Ishikawa (cell line): ENCODE data around the gene PTPN1.

Source experiments
- CEBPB ChIP-seq: IDR thresholded peaks from 2 replicates; pipeline ENCODE4 v1.6.1; 2012
- CREB1 ChIP-seq: IDR thresholded peaks from 2 replicates; pipeline ENCODE4 v1.6.1; 2012; ENCODE audit warnings: low read depth
- EGR1 ChIP-seq: IDR thresholded peaks from 2 replicates; pipeline ENCODE4 v1.6.1; 2012
- EP300 ChIP-seq: IDR thresholded peaks from 2 replicates; pipeline ENCODE4 v1.6.1; 2012; ENCODE audit warnings: borderline replicate concordance
- FOXM1 ChIP-seq: IDR thresholded peaks from 2 replicates; pipeline ENCODE4 v1.6.1; 2012; ENCODE audit warnings: low read depth, borderline replicate concordance
- MAX ChIP-seq: IDR thresholded peaks from 2 replicates; pipeline ENCODE4 v1.6.1; 2012
- NFIC ChIP-seq: IDR thresholded peaks from 2 replicates; pipeline ENCODE4 v1.6.1; 2012
- RAD21 ChIP-seq: IDR thresholded peaks from 2 replicates; pipeline ENCODE4 v1.6.1; 2012; ENCODE audit warnings: low read depth
- REST ChIP-seq: IDR thresholded peaks from 2 replicates; pipeline ENCODE4 v1.6.1; 2012; ENCODE audit warnings: low read depth, mild to moderate bottlenecking
- TAF1 ChIP-seq: IDR thresholded peaks from 2 replicates; pipeline ENCODE4 v1.6.1; 2012; ENCODE audit warnings: low read depth, mild to moderate bottlenecking
- TCF12 ChIP-seq: IDR thresholded peaks from 2 replicates; pipeline ENCODE4 v1.6.1; 2012; ENCODE audit warnings: low read depth
- TEAD4 ChIP-seq: IDR thresholded peaks from 2 replicates; pipeline ENCODE4 v1.6.1; 2012
- USF1 ChIP-seq: IDR thresholded peaks from 2 replicates; pipeline ENCODE4 v1.6.1; 2012
- YY1 ChIP-seq: IDR thresholded peaks from 2 replicates; pipeline ENCODE4 v1.6.1; 2012; ENCODE audit warnings: low read depth
- ZBTB7A ChIP-seq: IDR thresholded peaks from 2 replicates; pipeline ENCODE4 v1.6.1; 2012; ENCODE audit warnings: low read depth

Gene PTPN1

DNA sequence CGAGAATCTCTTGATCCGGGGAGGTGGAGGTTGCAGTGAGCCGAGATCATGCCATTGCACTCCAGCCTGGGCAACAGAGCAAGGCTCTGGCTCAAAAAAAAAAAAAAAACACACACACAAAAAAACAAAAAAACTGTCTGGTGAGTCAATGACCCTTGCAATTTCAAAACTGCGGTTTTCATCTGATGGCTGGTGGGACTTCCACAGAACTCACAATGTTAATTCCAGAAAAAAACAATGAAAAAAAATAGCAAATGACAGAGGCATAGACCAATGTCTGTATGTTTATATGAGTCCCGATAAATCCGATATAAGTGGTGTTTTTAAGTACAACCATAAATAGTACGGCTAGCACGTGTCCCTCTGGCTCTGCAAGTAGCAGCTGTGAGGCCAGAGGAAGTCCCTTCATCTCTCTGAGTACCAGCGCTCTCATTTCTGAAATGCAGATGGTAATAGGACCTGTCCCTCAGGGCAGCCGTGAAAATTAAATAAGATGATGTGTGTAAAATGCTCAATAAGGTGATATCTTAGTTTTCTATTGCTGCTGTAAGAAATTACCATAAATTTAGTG lies 21.9 kb upstream of the PTPN1 start:
- TF ChIP-seq MAX (no peak), ZBTB7A (no peak), FOXM1 (no peak)

DNA sequence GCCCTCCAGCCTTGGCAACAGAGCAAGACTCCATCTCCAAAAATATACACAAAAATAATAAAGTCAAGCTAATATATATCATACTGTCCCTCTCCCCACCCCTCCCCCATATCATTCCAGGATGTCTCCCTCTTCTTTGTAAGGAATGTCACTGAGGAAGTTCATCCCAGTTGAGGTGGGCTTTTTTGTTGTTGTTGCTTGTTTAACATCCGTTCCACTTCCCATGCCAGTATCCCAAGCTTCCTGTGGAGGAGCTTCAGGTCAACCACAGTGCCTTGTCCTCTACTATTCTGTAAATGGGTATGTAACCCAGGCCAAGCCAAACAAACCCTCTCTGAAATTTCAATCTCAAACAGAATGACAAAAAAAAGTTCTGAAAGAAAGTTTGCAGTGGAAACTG lies 19.0 kb upstream of the PTPN1 start:
- TF ChIP-seq MAX (no peak), TAF1 (no peak), YY1 (no peak), NFIC (no peak), TCF12 (no peak)

- TF ChIP-seq YY1 = no peak
- TF ChIP-seq NFIC = no peak
- TF ChIP-seq TCF12 = no peak
- TF ChIP-seq EP300 = no peak
- no peak for TF ChIP-seq FOXM1
- TF ChIP-seq REST = no peak
- no peak for TF ChIP-seq TAF1
- TF ChIP-seq CEBPB = no peak
- TF ChIP-seq MAX = no peak
- no peak for TF ChIP-seq ZBTB7A
- TF ChIP-seq RAD21 = no peak
- no peak for TF ChIP-seq USF1
- TF ChIP-seq EGR1 = no peak
- TF ChIP-seq CREB1 = no peak
- no peak for TF ChIP-seq TEAD4
Measured at GRCh38 chr20:50491926-50492634, 18.1 kb upstream of the PTPN1 start.

- no peak for TF ChIP-seq EGR1
- TF ChIP-seq TEAD4 = no peak
Measured at GRCh38 chr20:50493881-50494253, 16.3 kb upstream of the PTPN1 start.

DNA sequence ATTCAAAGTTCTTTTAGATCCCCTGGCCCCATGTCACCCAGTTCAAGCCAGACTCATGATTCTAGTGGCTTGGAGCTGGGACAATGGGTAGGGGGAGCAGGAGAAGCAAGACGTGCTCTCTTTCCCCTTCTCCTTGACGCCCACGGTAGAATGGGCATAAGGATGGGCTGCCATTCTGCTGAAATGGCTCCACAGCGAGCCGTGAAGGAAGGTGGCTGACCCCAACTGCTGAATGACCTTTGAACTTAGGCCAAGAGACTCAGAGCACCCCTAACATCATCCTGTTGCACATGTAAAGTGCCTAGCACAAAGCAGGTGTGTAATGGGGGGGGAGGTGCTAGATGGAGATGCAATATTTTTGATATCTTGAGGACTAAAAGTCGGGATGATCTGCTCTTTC lies 15.8 kb upstream of the PTPN1 start:
- TF ChIP-seq TCF12 = no peak
- TF ChIP-seq CEBPB = no peak
- no peak for TF ChIP-seq EGR1
- TF ChIP-seq FOXM1 = no peak
- no peak for TF ChIP-seq CREB1
- TF ChIP-seq YY1 = no peak
- TF ChIP-seq REST = no peak
- no peak for TF ChIP-seq USF1
- no peak for TF ChIP-seq TEAD4
- no peak for TF ChIP-seq ZBTB7A
- no peak for TF ChIP-seq NFIC
- TF ChIP-seq RAD21 = no peak

DNA sequence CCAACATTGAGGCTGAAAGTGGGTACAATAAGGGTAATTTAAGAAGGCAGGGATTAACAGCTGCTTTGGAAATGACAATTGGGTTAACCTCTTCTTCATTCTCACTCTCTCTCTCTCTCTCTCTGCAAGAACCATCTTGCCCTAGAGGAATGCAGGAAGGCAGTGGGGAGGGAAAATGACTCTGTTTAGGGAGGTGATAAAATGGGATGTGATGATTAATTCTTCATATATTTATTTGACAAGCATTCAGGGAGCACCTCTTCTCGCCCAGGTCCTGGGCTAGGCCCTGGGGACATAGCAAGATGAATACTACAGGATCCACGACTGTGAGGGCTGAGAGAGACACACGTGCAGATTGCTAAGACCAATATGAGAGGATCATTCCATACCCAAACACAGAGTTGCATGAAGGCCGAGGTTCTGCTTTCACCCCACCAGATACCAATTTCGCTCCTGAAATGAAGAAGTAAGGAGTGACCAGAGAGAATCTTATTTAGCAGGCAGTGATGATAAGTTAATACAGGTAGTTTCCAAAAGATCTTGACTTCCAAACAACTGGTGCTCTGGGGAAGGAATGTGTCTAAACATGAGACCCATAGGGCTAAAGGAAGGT lies 13.3 kb upstream of the PTPN1 start:
- TF ChIP-seq TAF1 = no peak
- TF ChIP-seq USF1 = no peak
- TF ChIP-seq REST = no peak
- TF ChIP-seq MAX = no peak
- TF ChIP-seq CEBPB = no peak
- TF ChIP-seq EP300 = no peak
- no peak for TF ChIP-seq CREB1
- no peak for TF ChIP-seq TCF12
- no peak for TF ChIP-seq FOXM1
- TF ChIP-seq EGR1 = no peak
- no peak for TF ChIP-seq YY1
- no peak for TF ChIP-seq RAD21
- TF ChIP-seq TEAD4 = no peak
- no peak for TF ChIP-seq ZBTB7A
